Adrenal gland (tissue), 12 donors: ENCODE measurements around the gene IDH3G. TPM values are rescaled to one million over a fixed set of nuclear protein-coding genes. Genes with fewer than 3 reads are reported as not detected.

Experiments used
- DNase-seq, 7 donors: peaks; one replicate each; pipeline ENCODE4 v3.0.0-alpha.2; 2019 to 2020
- H3K27ac ChIP-seq, 5 donors: fragments of 200-600 bp; sonication (generic) in 4 of 5; 1 replicate in 3 of 5; 2 replicates in 2 of 5; pipeline versions ENCODE4 v1.5.1 to v1.8.0; 2016 to 2020; ENCODE audit warnings: mild to moderate bottlenecking in 1 of 5
- H3K27me3 ChIP-seq: fragments of 200-600 bp; 2 replicates; pipeline ENCODE4 v1.8.0; 2021
- H3K36me3 ChIP-seq, 2 donors: fragments of 200-600 bp; replicated peaks in 1 of 2; 1 replicate in 1 of 2; 2 replicates in 1 of 2; pipeline versions ENCODE4 v1.5.1 to v1.8.0; 2018 to 2022
- H3K4me1 ChIP-seq, 2 donors: fragments of 200-600 bp; replicated peaks in 1 of 2; 1 replicate in 1 of 2; 2 replicates in 1 of 2; pipeline versions ENCODE4 v1.5.1 to v1.8.0; 2018 to 2021
- H3K4me3 ChIP-seq, 4 donors: fragments of 200-600 bp; sonication (generic) in 3 of 4; one replicate each; pipeline ENCODE4 v1.5.1; 2016 to 2018
- H3K9me3 ChIP-seq, 3 donors: fragments of 200-600 bp; sonication (generic) in 1 of 3; replicated peaks in 1 of 3; 1 replicate in 2 of 3; 2 replicates in 1 of 3; pipeline versions ENCODE4 v1.5.1 to v1.8.0; 2016 to 2021
- POLR2A ChIP-seq, 2 donors: fragments of 450-650 bp; IDR thresholded peaks; one replicate each; pipeline ENCODE4 v1.6.1; 2017; ENCODE audit warnings: antibody characterized with exemption in 2 of 2, mild to moderate bottlenecking in 2 of 2, moderate library complexity in 1 of 2
- WGBS, 4 donors: extraction: QIAGEN DNeasy Blood & Tissue Kit in 2 of 4; methylation state at CpG; one replicate each; pipeline versions ENCODE4 v1.1.5 to v1.1.7; 2013 to 2017; 5-methylcytosine and 5-hydroxymethylcytosine counted together
- intact Hi-C, 2 donors: fragments of 100-400 bp; cut with DNase I; formaldehyde crosslinking; loops; one replicate each; pipeline versions ENCODE4 v1.14.1 to v1.15.0; 2022 to 2023
- polyA plus RNA-seq, 3 donors: library from polyadenylated mRNA; stranded (reverse); fragments of 200-250 nt in 2 of 3; fragments of 350-450 nt in 1 of 3; fragmentation: Illumina TruSeq in 1 of 3; extraction: RNeasy Lipid Tissue Mini Kit (QIAGEN cat#74804) in 1 of 3; gene quantifications; one replicate each; pipeline ENCODE4 v1.2.3, GENCODE V29; 2013 to 2014
- total RNA-seq, 9 donors: library from RNA; depleted of rRNA in 4 of 9; stranded (reverse); fragments of >200 nt in 4 of 9; fragments of 120-200 nt in 1 of 9; fragmentation: NEBNext Ultra II Directional in 1 of 9; extraction: Animal tissue kit (Norgen Biotek cat#: 25700) in 1 of 9; gene quantifications; one replicate each; pipeline versions ENCODE4 v1.1.0 to v1.2.4, GENCODE V29; 2013 to 2023
- TF ChIP-seq, protein P1 (sequence below), 6 experiments: fragments of 450-650 bp in 4 of 6; fragments of 200-600 bp in 2 of 6; sonication (generic) in 1 of 6; IDR thresholded peaks; 1 replicate in 5 of 6; 2 replicates in 1 of 6; pipeline versions ENCODE4 v1.5.1 to v1.8.0; 2016 to 2021; ENCODE audit warnings: antibody characterized with exemption in 6 of 6, mild to moderate bottlenecking in 2 of 6, moderate library complexity in 1 of 6
- donor health status: healthy with polysubstance abuse.
- donor health status: Bipolar disorder and iron deficiency.
- donor health status: DM: yes; HTN: yes; CAD: no.
- donor health status: DM: no; HTN: no; CAD: no.
- donor health status: DM: no; HTN: no; CAD: no.
- donor health status: DM: yes; HTN: yes; CAD: no.

Gene IDH3G
- total and polyA plus RNA-seq, 12 donors: 68.4 to 144 (median 85.2) TPM

DNA sequence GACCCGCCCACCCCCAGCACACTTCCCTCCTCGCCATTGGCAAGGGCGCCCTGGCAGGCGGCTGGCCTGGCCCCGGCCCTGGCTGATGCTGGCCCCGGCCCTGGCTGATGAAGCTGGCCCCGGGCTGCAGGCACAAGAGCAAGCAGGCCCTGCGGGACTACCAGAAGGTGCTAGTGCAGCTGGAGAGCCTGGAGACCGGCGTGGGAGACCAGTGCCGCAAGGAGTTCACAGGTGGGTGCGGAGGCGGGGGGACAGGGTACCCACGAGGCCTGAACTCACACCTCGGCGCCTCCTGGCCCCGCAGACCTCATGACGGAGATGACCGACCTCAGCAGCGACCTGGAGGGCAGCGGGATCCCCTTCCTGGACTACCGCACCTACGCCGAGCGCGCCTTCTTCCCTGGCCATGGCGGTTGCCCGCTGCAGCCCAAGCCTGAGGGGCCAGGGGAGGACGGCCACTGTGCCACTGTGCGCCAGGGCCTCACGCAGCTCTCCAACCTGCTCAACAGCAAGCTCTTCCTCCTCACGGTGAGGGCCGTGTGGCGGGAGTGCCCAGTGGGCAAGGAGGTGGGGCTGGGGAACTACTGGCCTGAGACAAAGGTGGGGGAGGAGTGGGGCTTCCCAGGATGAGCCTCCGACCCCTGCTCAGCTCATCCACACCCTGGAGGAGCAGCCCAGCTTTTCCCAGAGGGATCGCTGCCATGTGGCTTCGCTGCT, 19.4 kb downstream of the IDH3G start:
- Histone ChIP-seq H3K9me3 (no peaks in the 10 kb centered on the region), H3K4me3 (no peak overlapping the region), H3K36me3 (peaks cover 0 to 16% of the 10 kb centered on the region in 2 donors), H3K27me3 (no peaks in the 10 kb centered on the region), H3K4me1 (no peaks in the 10 kb centered on the region), H3K27ac (no peak overlapping the region)
- DNase-seq: no peak
- TF ChIP-seq, protein P1, sequence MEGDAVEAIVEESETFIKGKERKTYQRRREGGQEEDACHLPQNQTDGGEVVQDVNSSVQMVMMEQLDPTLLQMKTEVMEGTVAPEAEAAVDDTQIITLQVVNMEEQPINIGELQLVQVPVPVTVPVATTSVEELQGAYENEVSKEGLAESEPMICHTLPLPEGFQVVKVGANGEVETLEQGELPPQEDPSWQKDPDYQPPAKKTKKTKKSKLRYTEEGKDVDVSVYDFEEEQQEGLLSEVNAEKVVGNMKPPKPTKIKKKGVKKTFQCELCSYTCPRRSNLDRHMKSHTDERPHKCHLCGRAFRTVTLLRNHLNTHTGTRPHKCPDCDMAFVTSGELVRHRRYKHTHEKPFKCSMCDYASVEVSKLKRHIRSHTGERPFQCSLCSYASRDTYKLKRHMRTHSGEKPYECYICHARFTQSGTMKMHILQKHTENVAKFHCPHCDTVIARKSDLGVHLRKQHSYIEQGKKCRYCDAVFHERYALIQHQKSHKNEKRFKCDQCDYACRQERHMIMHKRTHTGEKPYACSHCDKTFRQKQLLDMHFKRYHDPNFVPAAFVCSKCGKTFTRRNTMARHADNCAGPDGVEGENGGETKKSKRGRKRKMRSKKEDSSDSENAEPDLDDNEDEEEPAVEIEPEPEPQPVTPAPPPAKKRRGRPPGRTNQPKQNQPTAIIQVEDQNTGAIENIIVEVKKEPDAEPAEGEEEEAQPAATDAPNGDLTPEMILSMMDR (IDR thresholded peaks at IDR 0.05): no peak
- no peak for TF ChIP-seq POLR2A (IDR thresholded peaks at IDR 0.05)
- intact Hi-C loops: no loop called here
- WGBS, 4 donors: 83 to 99% (median 95%) methylated on average over 3 to 37 of the region's 37 CpGs

DNA sequence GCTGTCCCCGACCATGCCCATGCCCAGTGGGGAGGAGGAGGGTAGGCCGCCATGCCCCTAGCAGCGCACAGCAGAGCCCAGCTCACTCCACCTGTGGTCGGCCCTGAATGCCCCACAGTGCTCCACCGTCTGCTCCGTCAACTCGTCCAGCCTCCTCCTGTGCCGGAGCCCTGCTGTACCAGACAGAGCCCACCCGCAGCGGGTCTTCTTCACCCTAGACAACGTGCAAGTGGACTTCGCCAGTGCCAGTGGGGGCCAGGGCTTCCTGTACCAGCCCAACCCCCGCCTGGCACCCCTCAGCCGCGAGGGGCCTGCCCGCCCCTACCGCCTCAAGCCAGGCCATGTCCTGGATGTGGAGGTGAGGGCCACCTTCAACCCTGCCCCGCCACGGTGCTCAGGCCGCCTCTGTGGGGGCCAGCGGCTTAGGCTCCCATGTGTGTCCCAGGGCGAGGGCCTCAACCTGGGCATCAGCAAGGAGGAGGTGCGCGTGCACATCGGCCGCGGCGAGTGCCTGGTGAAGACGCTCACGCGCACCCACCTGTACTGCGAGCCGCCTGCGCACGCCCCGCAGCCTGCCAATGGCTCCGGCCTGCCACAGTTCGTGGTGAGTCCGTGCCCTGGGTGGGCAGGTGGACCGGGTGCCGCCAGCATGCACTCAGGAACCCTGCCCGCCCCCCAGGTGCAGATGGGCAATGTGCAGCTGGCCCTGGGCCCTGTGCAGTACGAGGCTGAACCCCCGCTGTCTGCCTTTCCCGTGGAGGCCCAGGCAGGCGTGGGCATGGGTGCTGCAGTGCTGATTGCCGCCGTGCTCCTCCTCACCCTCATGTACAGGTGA, 20.2 kb downstream of the IDH3G start:
- H3K9me3 ChIP-seq: no peaks in the 10 kb centered on the region
- H3K4me3 ChIP-seq: no peak overlapping the region
- H3K27me3 ChIP-seq: no peaks in the 10 kb centered on the region
- intact Hi-C loops: no loop called here
- no peak for TF ChIP-seq POLR2A (IDR thresholded peaks at IDR 0.05)
- TF ChIP-seq, protein P1 (IDR thresholded peaks at IDR 0.05): no peak
- WGBS, 4 donors: 92 to 95% (median 94%) methylated on average over 7 to 48 of the region's 48 CpGs
- no peak overlapping the region for H3K27ac ChIP-seq
- no peaks in the 10 kb centered on the region for H3K4me1 ChIP-seq
- H3K36me3 ChIP-seq: peaks cover 0 to 16% of the 10 kb centered on the region in 2 donors
- no peak for DNase-seq

DNA sequence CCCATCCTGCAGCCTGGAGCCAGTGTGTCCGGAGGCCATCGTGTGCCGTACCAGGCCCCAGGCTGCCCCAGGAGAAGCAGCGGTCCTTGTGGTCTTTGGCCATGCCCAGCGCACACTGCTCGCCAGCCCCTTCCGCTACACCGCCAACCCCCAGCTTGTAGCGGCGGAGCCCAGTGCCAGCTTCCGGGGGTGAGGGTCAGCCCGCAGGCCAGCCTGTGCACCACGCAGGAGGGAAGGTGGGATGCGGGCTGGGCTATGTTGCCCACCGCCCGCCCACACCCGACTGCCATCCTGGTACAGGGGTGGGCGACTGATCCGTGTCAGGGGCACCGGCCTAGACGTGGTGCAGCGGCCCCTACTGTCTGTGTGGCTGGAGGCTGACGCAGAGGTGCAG, 21.0 kb downstream of the IDH3G start:
- no peaks in the 10 kb centered on the region for H3K4me1 ChIP-seq
- H3K4me3 ChIP-seq: no peak overlapping the region
- no peak for TF ChIP-seq POLR2A (IDR thresholded peaks at IDR 0.05)
- TF ChIP-seq, protein P1 (IDR thresholded peaks at IDR 0.05): no peak
- intact Hi-C loops: no loop called here
- WGBS, 4 donors: 92 to 100% (median 96%) methylated on average over 2 to 23 of the region's 23 CpGs; no CpG with 5 or more reads in 1 of the 4 donors
- peaks cover 0 to 16% of the 10 kb centered on the region in 2 donors for H3K36me3 ChIP-seq
- no peak for DNase-seq
- no peaks in the 10 kb centered on the region for H3K9me3 ChIP-seq
- H3K27me3 ChIP-seq: no peaks in the 10 kb centered on the region
- H3K27ac ChIP-seq: no peak overlapping the region
